HG03060 (cell line): Measurements from ENCODE around the gene SLC20A1.

Source experiments
- ATAC-seq: cut with Tn5 transposase; IDR thresholded peaks from one replicate; pipeline ENCODE4 v1.9.1; 2021; ENCODE audit warnings: low read depth, moderate number of reproducible peaks; ENCODE audit not compliant: unreplicated experiment

The SLC20A1 gene

DNA sequence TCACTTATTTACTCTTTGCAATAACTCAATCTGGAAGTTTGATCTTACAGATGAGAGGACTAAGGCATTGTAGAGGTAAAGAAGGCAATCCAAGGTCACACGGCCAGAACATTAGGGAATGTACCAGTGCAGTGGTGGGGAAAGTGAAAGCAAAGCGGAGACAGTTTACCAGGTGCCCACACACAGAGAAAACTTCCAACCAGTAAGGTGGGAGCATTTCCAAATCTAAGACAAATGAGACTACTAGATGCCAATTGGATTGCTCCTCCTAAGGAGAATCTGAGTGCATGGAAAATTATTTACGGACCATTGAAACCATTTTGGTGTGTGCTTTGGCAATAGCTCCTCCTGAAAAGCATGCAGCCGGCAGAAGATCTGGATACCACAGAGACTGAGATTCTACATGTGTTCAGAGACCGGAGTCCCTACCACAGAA lies 34.9 kb downstream of the SLC20A1 start:
- ATAC-seq: no peak

DNA sequence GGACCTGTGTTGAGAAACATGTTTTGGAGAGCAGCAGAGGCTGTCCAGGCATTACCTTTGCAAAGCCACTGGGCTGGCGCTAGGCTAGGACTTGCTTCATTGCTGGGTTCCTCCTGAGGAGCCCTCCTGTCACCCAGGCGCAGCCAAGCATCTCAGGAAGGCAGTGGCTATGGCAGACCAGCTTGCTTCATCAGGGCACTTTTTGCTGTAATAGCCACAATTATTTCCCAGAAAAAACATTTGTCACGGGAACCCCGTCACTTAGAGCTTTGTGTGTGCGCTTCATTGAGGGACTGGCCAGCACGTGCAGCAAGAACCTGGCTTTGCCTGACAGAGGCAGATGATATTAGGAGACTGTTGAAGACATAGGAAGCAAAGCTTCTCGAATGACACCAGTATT lies 36.4 kb downstream of the SLC20A1 start:
- ATAC-seq: no peak

DNA sequence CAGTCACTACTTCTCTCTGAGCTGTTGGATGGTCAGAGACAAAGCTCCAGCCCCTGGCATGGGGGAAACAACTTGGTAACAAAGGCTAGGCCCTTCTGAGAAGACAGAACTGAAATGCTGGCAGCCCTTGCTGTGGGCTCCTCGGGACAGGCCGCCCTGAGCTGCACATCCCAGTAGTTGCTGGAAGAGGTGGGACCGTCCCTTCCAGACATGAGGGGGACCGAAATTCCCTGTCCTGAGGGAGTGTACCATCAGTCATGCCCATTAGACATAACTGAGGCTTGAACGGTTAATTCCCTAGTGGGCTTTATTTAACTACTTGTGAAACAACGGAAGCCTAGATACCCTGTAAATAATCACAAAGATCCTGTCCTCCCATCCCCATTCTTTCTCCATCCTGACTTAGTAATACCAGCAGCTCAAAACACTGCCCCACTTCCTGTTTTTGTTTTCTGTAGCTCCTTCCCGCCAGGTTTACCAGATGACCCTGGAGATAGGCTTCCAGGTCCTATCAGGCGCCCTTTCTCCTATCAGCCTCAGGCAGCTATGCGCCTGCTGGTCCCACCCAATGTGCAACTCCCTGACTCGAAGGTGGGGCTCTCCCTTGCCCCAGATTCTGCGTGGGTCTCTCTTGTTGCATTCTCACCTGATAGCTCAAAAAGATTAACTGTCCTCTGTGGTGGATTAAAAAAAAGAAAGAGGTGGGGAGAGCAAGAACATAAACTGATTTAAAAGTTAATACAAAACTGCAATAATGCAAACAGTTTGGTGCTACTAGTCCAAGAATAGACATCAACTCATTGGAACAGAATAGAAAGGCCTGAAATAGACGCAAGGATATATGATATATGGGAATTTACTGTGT lies 38.0 kb downstream of the SLC20A1 start:
- no peak for ATAC-seq

GRCh38 chr2:112684415-112684775 lies 38.7 kb downstream of the SLC20A1 start:
- no peak for ATAC-seq

DNA sequence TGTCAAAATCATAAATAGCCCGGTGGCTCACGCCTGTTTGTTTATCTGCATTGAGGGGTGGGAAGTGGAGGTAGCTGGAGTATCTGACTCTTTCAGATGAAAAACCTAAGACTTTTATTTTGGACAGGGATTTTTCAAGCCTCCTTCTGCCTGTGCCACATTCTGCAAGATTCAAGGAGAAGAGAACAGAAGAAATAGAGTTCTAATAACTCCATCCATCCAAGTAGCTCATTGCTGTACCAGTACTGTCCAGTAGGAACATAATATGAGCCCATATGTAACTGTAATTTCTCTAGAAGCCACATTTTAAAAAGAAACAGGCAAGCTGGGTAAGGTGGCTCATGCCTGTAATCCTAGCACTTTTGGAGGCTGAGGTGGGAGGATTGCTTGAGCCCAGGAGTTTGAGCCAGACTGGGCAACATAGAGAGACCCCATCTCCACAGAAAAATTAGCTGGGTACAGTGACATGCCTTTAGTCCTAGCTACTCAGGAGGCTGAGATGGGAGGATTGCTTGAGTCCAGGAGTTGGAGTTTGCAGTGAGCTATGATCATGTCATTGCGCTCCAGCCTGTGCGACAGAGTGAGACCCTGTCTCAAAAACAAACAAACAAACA lies 39.6 kb downstream of the SLC20A1 start:
- no peak for ATAC-seq

- ATAC-seq: no peak
Measured at GRCh38 chr2:112686348-112687217, 40.8 kb downstream of the SLC20A1 start.

DNA sequence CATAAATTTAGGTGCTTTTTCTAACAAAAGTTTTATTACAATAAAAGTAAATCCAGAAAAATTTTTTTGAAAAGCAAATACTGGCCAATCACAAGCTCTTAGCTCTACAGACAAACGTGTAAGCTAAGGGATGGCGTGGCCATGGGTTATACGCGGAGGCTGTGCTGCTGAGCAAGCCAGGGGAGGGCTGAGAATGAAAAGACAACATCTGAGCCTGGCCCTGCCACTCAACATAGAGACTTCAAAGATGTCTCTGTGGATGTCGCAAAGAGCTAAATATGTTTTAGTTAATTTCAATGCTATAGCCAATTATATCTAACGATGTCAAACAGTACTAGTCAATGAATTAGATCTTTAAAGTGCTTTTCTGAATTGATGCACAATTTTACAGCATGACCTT lies 41.8 kb downstream of the SLC20A1 start:
- no peak for ATAC-seq

- ATAC-seq: no peak
Measured at GRCh38 chr2:112688086-112688880, 42.5 kb downstream of the SLC20A1 start.

GRCh38 chr2:112690853-112691401 lies 45.2 kb downstream of the SLC20A1 start:
- no peak for ATAC-seq

DNA sequence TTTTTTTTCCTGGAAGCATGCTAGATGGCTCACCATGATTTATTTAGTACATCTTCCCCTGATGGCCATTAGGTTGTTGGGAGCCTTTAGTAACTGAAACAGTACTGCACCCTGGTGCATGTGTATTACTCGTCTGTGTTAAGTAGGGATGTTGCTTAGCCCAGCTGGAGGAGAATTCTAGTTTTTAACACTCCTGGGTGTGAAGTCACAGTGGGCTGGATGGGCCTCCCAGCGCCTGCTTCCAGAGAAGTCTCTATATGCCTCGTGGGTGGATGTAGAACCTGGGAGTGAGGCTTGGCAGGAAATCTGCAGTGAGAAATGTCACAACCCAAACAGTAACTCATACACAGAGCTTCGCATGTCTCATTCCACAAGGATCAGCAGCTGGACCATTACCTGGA lies 46.1 kb downstream of the SLC20A1 start:
- no peak for ATAC-seq

GRCh38 chr2:112692495-112692911 lies 46.8 kb downstream of the SLC20A1 start:
- peak; percentile 67 for ATAC-seq

DNA sequence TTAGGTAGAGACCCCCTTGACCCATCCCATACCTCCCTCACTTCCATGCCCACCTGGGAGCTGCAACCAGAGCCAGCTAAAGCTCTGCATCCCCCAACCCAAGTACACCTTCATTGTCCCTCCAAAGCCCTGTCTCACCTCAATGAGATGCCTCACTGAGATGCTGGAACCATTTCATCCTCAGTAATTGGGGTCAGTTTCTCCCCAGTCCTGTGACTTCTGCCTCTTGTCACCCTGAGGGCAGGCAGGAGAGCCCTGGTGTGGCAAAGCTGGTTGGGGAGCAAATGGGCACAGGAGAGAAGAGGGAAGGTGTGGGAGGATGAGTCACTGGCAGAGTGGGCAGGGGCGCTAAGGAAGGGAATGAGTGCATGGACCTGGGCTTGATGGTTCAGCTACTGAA lies 47.2 kb downstream of the SLC20A1 start:
- no peak for ATAC-seq

DNA sequence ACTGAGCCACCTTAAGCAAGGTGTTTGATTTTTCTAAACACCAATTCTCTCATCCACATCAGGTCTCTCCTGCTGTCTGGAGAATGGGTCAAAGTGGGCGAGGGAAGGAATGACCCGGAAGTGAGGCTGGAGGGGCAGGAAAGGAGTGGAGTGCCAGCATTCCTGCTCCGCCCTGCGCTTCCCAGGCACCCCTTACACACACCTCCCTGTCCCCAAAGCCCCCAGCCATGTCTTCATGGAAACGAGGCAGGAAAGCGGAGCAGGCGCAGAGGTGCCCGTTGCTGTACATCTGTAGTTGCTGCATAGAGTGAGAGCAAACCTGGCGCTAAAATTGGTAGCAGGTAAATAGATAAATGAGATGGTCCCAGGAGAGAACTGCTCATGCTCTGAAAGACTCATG lies 47.9 kb downstream of the SLC20A1 start:
- no peak for ATAC-seq

GRCh38 chr2:112694182-112694581 lies 48.4 kb downstream of the SLC20A1 start:
- no peak for ATAC-seq

- no peak for ATAC-seq
Measured at GRCh38 chr2:112698834-112699515, 53.2 kb downstream of the SLC20A1 start.

DNA sequence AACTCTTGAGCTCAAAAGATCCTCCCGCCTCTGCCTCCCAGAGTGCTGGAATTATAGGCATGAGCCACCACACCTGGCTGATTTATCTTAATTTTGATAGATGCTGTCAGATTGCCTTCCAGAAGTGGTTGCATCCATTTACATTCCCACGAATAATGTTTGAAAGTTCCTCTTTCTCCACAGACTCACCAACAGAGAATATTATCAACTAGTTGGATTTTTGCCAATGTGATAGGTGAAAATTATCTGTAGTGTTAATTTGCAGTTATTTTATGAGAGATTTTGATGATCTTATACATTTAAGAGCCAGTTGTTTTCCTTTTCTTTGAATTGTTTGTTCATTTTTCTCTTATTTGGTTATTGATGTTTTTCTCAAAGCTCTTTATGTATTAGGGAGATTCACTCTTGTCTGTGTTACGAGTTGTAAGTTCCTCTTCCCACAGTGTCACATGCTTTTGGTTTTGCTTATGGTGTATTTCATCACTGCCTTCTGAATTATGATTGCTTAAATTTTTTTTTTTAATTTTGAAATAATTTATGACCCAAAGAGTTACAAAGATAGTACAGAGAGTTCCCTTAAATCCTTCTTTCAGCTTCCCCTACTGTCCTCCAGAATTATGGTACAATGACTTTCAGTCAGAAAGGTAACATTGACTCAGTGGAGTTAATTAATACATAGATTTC lies 54.4 kb downstream of the SLC20A1 start:
- ATAC-seq: no peak

DNA sequence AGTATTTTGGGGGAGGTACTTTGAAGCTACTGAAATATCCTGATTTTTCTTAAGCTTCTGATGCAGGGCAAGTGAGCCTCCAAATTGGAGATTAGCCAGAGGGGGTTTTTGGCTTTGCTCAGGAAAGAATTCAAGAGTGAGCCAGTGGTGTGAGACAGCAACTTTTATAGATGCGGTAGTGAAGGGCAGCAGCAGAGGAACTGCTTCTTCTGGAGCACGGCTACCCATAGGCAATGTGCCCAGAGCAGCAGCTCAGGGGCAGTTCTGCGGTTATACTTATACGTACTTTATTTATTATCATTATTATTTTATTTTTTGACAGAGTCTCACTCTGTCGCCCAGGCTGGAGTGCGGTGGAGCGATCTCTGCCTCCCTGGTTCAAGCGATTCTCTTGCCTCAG lies 55.3 kb downstream of the SLC20A1 start:
- no peak for ATAC-seq

DNA sequence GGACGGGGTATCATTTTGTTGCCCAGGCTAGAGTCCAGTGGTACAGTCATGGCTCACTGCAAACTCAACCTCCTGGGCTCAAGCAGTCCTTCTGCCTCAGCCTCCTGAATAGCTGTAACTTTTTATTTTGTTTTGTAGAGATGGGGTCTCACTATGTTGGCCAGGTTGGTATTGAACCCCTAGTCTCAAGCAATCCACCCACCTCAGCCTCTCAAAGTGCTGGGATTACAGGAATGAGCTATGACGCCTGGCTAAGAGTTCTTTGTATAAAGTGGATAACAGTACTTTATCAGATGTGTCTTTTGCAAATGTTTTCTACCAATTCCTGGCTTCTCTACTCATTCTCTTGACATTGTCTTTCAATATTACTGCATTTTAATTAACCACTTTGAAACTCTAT lies 57.9 kb downstream of the SLC20A1 start:
- ATAC-seq: no peak

DNA sequence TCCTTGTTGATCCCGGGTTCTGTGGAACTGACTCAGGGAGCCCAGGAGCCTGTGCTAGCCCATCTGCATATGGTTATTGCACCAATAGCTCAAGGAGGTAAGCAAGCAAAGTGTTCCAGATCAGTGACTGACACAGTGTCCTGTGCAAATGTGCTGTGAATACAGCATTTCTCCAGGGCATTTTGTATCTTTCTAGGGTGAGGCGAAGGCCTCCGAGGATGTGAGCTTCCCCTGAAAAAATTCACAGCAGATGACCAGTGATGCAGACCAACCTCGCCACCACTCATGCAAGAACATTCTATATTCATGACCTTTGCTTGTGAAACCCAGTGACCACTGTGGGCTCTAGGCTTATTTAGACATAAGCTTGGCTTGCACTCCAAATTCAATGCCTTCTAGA lies 59.8 kb downstream of the SLC20A1 start:
- ATAC-seq: no peak
